Measurements from ENCODE around the gene DGKB. TPM values are rescaled to one million over a fixed set of nuclear protein-coding genes. Genes with fewer than 3 reads are reported as not detected.

DGKB gene
- total RNA-seq, 2 donors from 2014 or later = 0.44 to 0.63 TPM

DNA sequence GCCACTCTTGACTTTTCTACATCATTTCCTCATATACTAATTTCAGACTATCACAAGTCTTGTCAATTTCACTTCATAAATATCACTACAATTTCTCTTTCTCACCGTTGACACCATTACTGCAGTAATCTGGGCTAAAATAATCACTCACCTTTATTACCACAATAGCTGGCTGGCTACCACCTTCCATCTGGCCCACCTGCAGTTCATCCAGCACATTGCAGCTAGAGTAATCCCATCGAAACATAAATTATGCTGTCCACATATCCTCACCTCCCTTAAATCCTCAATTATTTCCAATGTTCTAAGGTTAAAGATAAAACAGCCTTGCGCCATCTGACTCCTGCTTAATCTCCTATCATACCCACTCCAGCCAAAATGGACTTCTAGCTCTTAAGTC lies 16.0 kb downstream of the DGKB start:
- Histone ChIP-seq H3K9me3 (no peaks in the 10 kb centered on the region), H3K27me3 (no peaks in the 10 kb centered on the region), H3K4me1 (no peaks in the 10 kb centered on the region), H3K36me3 (no peaks in the 10 kb centered on the region), H3K4me3 (no peak overlapping the region), H3K27ac (no peak overlapping the region)
- TF ChIP-seq CTCF (IDR thresholded peaks at IDR 0.05) = no peak
- DNase-seq (ENCODE audit: low spot score) = no peak

DNA sequence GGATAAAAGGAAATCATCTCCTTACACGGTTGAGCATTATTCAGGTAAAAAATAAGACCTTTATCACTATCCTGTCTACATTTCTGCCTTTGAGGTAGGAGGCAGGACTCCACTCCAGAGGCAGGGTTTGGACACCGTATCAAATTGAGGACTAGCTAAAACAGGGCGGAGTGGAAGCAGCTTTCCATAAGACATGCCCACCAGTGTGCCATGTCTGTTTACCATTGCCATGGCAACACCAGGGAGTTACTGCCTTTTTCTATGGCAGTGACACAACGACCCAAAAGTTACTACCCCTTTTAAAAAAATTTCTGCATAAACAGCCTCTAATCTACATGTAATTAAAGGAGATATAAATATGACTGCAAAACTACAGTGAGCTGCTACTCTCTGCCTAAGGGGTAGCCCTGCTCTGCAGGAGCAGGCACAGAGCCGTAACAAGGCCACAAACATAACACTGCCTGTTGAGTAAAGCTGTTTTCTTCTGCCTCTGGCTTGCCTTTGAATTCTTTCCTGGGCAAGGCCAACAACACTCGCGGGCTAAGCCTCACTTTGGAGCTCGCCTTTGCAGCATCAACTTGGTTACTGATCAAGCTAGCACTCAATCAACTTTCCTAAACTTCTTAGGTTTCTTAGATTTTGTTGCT lies 26.5 kb downstream of the DGKB start:
- DNase-seq (ENCODE audit: low spot score) = no peak
- no peak overlapping the region for H3K27ac ChIP-seq
- no peaks in the 10 kb centered on the region for H3K9me3 ChIP-seq
- H3K27me3 ChIP-seq = no peaks in the 10 kb centered on the region
- no peak for TF ChIP-seq CTCF (IDR thresholded peaks at IDR 0.05)
- H3K36me3 ChIP-seq = no peaks in the 10 kb centered on the region
- no peak overlapping the region for H3K4me3 ChIP-seq
- no peaks in the 10 kb centered on the region for H3K4me1 ChIP-seq

DNA sequence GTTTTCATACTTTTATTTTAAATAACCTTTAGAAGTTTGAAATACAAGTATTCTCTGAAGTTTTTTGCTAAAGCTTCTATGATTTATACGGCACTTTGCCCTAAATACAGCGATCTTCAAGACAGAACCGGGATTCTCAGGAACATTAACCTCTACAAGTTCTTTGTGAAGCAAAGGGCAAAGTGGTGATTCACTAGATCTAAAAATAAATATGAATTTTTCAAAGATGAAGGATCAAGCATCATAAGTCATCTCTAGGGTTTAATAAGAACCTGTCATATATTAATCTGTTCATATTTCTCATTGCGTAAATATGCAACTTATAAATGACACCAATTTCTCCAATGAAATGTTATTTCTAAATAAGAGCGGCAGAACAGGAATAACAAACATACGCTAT lies 30.7 kb downstream of the DGKB start:
- Histone ChIP-seq H3K4me3 (no peak overlapping the region), H3K27ac (no peak overlapping the region), H3K36me3 (no peaks in the 10 kb centered on the region), H3K4me1 (no peaks in the 10 kb centered on the region), H3K27me3 (no peaks in the 10 kb centered on the region), H3K9me3 (peaks cover 0 to 2% of the 10 kb centered on the region in 2 donors)
- no peak for DNase-seq (ENCODE audit: low spot score)
- TF ChIP-seq CTCF (IDR thresholded peaks at IDR 0.05) = no peak

DNA sequence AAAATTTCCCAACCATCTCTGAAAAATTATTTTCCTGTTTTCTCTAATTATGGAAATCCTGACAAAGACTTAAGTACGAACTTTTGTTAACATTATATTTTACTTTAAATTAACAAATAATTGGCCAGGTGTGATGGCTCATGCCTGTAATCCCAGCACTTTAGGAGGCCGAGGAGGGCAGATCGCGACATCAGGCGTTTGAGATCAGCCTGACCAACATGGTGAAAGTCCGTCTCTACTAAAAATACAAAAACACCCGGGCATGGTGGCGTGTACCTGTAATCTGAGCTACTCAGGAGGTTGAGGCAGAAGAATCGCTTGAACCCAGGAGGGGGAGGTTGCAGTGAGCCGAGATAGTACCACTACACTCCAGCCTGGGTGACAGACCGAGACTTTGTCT lies 32.2 kb downstream of the DGKB start:
- Histone ChIP-seq H3K4me1 (no peaks in the 10 kb centered on the region), H3K27me3 (no peaks in the 10 kb centered on the region), H3K9me3 (peaks cover 0 to 5% of the 10 kb centered on the region in 2 donors), H3K27ac (no peak overlapping the region), H3K4me3 (no peak overlapping the region), H3K36me3 (no peaks in the 10 kb centered on the region)
- no peak for TF ChIP-seq CTCF (IDR thresholded peaks at IDR 0.05)
- DNase-seq (ENCODE audit: low spot score) = no peak

DNA sequence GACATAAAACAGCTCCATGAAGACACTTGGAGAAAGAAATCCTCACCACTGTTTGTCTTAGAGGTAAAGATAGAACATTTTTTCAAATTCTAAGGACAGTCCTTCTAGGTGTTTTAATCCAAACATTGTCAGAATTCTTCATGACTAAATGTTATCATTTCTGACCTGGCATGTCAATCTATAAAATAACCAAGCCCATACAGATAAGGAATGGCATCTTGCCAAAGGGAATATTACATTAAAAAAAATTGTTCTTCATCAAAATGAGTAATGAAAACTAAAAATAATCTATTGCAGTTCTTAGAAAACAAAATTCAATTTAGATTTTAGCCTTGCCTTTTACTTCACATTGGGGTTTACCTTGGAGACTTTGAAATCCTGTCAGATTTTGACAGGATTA lies 33.6 kb downstream of the DGKB start:
- H3K27ac ChIP-seq = no peak overlapping the region
- H3K4me3 ChIP-seq = no peak overlapping the region
- no peaks in the 10 kb centered on the region for H3K36me3 ChIP-seq
- no peaks in the 10 kb centered on the region for H3K27me3 ChIP-seq
- no peak for DNase-seq (ENCODE audit: low spot score)
- H3K9me3 ChIP-seq = peaks cover 0 to 5% of the 10 kb centered on the region in 2 donors
- H3K4me1 ChIP-seq = no peaks in the 10 kb centered on the region
- no peak for TF ChIP-seq CTCF (IDR thresholded peaks at IDR 0.05)

DNA sequence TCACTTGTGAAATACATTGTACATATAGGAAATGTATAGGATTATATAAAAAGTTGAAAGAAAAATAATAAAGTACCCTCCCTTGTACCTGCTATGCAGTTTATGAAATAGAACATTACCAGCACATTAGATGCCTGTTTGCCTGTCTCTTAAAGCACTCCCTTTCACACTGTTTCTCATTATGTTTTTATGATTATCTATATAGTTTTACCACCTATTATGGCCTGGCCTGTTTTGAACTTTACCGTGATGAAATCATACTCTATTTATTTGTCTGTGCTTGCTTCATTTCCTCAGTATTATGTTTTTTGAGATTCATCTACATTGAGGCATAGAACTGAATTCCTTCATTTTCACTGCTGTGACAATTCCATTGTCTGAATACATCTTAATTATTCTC lies 41.1 kb downstream of the DGKB start:
- Histone ChIP-seq H3K27ac (no peak overlapping the region), H3K4me3 (no peak overlapping the region), H3K9me3 (no peaks in the 10 kb centered on the region), H3K36me3 (no peaks in the 10 kb centered on the region), H3K27me3 (no peaks in the 10 kb centered on the region), H3K4me1 (no peaks in the 10 kb centered on the region)
- TF ChIP-seq CTCF (IDR thresholded peaks at IDR 0.05) = no peak
- DNase-seq (ENCODE audit: low spot score) = no peak
